GM12891 (cell line): Measurements from ENCODE around the gene ETFA.

Experiments
- PAX5 ChIP-seq: IDR thresholded peaks from 2 replicates; pipeline ENCODE4 v1.6.1; 2011; ENCODE audit warnings: low read length, moderate library complexity, mild to moderate bottlenecking; ENCODE audit not compliant: insufficient read depth, severe bottlenecking
- POLR2A ChIP-seq: IDR thresholded peaks from 2 replicates; pipeline ENCODE4 v1.6.1; 2011; ENCODE audit warnings: low read depth, low read length, control low read depth
- POLR2AphosphoS5 ChIP-seq: IDR thresholded peaks from 2 replicates; pipeline ENCODE4 v1.6.1; 2011; ENCODE audit warnings: low read depth, low read length, control low read depth
- SPI1 ChIP-seq: IDR thresholded peaks from 2 replicates; pipeline ENCODE4 v1.6.1; 2011; ENCODE audit warnings: low read depth, low read length, control low read depth
- TAF1 ChIP-seq: IDR thresholded peaks from 2 replicates; pipeline ENCODE4 v1.6.1; 2011; ENCODE audit warnings: low read depth, low read length, control low read depth

DNA sequence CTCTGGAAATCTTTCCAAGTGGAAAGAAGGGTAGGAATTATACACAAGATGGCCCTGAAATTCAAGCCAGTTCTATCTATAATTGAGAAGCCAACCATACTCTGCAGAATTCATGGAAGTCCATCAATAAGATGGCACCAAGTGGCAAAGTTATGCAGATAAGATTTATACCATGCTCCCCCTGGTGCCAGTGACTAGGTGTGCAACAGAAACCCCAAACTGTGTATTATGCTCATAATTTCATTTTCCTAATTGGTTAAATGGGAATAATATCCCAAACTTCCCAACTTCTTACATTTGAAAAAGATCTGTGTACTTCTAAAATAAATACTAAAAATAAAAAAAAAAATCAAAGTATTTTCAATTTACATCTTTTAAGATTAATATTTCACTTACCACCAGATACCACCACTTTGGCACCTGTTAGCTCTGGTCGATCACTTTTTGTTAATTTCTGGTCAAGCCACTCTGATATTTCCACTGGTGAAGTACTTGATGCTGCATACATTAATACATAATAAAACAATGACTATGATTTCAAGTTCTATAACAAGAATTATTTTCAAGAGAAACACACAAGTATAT, 25.9 kb downstream of the ETFA start:
- TF ChIP-seq POLR2A (no peak), TAF1 (no peak), POLR2AphosphoS5 (no peak), SPI1 (no peak), PAX5 (no peak)
